NCI-H146 treated with DMSO at 0.1 percent for 48 hours (cell line): ENCODE results near the gene ZNF497.
"Not testable (repeated sequence)": the region's sequence is repeated elsewhere in the genome, so short reads cannot be mapped to it uniquely, and the experiment has no call there.

Experiments
- DNase-seq: peaks from one replicate; lab custom pipeline; 2025; ENCODE audit not compliant: unreplicated experiment; lab: John Stamatoyannopoulos, UW

The ZNF497 gene

GRCh38 chr19:58349590-58349989 lies 13.0 kb downstream of the ZNF497 start:
- DNase-seq: no peak

- not testable (repeated sequence) for DNase-seq
These were observed 14.5 kb downstream of the ZNF497 start for GRCh38 chr19:58348080-58348479.

DNA sequence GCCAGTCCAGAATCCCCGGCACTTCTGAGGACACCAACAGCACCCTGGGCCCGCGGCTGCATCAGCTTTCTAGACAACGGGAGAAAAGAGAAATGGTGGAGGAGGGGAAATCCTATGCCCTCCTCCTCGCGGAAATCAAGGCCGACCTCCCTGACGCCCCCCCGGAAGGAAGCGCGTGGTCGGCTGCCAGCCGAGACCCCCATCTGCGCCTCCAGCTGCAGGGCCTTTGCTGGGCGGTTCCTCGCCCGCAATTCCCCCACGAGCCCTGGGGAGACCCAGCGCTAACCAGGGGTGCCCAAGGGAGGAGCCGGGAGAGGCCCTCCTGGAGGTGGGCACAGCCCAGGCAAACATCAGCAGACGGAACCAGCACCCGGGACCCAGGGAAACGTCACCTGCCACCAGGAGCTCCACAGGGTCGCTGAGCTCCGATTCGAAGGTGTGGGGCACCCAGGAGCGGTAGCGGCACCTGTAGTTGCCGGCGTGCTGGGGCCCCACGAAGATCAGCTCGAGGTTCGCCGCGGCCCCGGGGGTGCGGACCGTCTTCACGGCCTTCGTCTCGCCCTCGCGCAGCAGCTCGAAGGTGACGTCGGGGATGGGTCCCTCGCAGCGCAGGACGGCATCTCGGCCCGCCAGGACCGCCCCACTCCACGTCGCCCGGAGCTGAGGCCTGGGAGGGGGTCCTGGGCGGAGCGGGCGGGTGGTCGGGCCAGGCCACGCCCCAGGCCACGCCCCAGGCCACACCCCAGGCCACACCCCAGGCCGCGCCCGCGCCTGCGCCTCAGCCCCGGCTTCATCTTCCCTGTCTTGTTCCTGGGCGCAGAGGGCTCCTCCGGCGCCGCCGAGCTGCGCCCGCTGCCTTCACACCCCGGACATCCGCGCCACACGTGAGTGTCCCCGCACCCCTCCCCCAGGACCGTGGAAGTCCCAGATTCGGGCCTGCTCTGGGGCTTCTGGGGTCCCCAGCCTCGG lies 15.3 kb downstream of the ZNF497 start:
- DNase-seq: peak; percentile 70

DNA sequence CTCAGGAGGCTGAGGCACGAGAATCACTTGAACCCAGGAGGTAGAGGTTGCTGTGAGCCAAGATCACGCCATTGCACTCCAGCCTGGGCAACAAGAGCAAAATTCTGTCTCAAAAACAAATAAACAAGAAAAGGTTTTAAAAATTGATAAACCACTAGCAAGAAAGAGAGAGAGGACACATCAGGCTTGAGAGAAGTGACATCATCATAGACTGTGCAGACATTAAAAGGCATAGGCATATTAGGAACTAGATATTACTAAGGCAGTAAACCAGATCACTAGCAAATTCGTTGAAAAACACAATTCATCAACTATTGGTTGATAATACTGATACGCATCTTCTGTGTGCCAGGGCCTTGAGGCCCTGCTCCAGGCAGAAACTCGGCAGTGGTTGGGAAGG lies 17.0 kb downstream of the ZNF497 start:
- no peak for DNase-seq

GRCh38 chr19:58338825-58339558 lies 23.6 kb downstream of the ZNF497 start:
- no peak for DNase-seq

GRCh38 chr19:58338336-58338735 lies 24.2 kb downstream of the ZNF497 start:
- DNase-seq: no peak

GRCh38 chr19:58336820-58337219 lies 25.7 kb downstream of the ZNF497 start:
- DNase-seq: no peak

- no peak for DNase-seq
These were observed 26.3 kb downstream of the ZNF497 start for GRCh38 chr19:58336216-58336615.

DNA sequence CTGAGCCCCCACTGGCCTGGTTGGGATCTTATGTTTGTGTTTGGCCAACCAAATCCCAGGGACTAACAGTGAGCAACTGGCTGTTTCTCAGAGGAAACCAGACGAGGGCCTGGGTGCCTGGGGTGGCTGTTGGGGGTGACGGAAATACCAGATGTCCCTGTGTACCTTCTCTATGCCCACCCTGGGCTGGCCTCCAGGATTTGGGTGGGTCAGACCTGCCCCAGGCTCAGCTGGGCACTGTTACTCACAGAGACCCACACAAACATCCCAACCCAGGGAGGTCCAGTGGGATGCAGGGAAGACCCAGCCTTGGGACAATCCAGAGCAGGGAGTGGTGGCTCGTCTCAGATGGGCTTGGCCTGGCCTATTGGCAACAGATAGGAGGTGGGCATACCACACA lies 26.9 kb downstream of the ZNF497 start:
- DNase-seq: no peak

DNA sequence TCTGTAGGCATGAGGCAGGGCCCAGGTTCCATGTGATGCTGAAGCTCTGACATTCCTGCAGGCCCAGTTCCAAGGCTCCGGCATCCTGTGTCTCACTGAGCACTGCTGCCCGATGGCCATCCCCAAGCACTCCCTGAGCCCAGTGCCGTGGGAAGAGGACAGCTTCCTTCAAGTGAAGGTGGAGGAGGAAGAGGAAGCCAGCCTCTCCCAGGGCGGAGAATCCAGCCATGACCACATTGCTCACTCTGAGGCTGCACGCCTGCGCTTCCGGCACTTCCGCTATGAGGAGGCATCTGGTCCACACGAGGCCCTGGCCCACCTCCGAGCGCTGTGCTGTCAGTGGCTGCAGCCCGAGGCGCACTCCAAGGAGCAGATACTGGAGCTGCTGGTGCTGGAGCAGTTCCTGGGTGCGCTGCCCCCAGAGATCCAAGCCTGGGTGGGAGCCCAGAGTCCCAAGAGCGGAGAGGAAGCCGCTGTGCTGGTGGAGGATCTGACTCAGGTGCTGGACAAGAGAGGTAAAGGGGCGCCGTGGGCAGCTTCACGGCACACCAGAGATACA lies 27.8 kb downstream of the ZNF497 start:
- DNase-seq: no peak

DNA sequence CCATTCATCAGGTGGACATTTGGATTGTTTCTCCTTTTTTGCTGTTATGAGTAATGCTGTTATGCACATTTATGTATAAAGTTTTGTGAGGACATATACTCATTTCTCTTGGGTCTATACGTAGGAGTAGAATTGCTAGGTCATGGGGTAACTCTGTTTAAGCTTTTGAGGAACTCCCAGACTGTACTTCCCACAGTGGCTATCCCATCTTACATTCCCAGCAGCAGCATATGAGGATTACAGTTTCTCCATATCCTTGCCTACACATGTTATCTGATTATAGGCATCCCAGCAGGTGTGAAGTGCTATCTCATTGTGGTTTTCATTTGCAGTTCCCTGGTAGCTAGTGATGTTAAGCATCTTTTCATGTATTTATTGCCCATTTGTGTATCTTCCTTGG lies 29.9 kb downstream of the ZNF497 start:
- no peak for DNase-seq

- no peak for DNase-seq
These were observed 32.1 kb downstream of the ZNF497 start for GRCh38 chr19:58330458-58330857.

DNA sequence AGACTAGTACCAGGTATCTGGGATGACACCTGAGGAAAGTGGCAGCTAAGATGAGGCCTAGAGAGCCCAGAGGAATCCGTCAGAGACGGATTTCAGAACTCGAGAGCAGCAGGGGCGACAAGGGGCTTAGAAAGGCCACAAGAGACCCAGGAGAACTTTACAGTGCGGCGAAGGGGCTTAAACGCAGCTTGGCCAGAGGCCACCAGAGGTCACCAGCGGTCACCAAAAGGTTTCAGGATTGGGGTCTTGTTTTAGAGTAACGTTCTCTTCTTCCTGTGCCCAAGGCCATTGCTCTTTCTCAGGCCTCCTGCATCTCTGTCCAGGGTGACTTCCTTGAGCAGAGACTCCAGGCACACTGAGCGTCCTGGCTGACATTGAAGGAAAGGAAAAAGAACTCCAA lies 33.6 kb downstream of the ZNF497 start:
- no peak for DNase-seq

GRCh38 chr19:58326914-58327726 lies 35.4 kb downstream of the ZNF497 start, which contains the start of gene ZSCAN22:
Gene ZSCAN22, plus strand, starts transcription at chr19:58326994. Its CDS starts 7,809 bp downstream, at chr19:58334803.
- peak; percentile 95 for DNase-seq

- DNase-seq: no peak
These were observed 36.0 kb downstream of the ZNF497 start for GRCh38 chr19:58326501-58326913.

GRCh38 chr19:58325311-58326022 lies 37.1 kb downstream of the ZNF497 start:
- peak; percentile 72 for DNase-seq

GRCh38 chr19:58319241-58319640 lies 43.3 kb downstream of the ZNF497 start:
- no peak for DNase-seq

GRCh38 chr19:58318297-58318696 lies 44.3 kb downstream of the ZNF497 start:
- no peak for DNase-seq

DNA sequence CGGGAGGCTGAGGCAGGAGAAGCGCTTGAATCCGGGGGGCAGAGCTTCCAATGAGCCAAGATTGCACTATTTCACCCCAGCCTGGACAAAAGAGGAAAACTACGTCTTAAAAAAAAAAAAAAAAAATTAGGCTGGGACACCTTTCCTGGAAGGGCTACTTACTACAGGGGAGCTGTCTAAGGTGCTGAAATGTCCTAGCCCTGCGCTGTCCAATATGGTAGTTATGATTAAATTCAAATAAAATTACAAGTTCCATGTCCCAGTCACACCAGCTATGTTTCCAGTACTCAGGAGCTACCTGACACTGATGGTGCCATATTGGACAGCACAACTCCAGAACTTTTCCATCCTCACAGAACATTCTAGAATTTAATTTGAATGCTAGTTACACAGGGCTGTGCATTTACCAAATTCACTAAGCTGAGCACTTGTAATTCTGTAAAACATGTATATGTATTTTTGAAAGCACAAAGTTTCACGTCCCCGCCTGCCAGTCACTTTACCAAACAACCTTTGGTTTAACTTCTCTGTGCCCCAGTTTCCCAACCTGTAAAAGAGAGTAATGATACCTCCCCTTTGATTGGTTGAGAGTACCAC lies 45.0 kb downstream of the ZNF497 start:
- DNase-seq: no peak

DNA sequence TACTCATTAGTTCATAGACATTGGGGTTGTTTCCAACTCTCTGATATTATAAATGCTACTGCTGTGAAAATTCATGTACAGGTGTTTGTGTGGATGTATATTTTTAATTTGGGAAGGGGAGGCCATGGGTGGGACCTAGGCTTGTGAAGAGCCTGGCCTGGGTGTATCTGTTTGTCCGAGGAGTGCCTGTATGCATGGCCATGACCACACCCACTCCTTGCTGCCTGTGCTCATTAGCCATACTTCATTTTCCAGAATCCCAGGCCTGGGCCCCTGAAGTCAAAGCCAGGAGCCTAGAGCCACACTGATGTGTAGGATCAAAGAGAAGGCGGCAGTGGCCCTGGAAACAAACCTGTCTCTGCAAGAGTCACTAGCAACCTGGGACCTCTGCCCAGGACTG lies 47.0 kb downstream of the ZNF497 start:
- DNase-seq: no peak
